Peyer's patch (tissue), 4 donors: Measurements from ENCODE around the gene ELF2.

ENCODE experiments used
- CTCF ChIP-seq, 6 experiments: fragments of 450-650 bp in 4 of 6; fragments of 200-600 bp in 2 of 6; sonication (generic) in 1 of 6; IDR thresholded peaks; one replicate each; pipeline ENCODE4 v1.5.1; 2017 to 2019; ENCODE audit warnings: antibody characterized with exemption in 6 of 6, mild to moderate bottlenecking in 3 of 6, moderate library complexity in 1 of 6
- POLR2A ChIP-seq, 2 donors: fragments of 450-650 bp; IDR thresholded peaks; one replicate each; pipeline ENCODE4 v1.5.1; 2017; ENCODE audit warnings: antibody characterized with exemption in 2 of 2, mild to moderate bottlenecking in 2 of 2, moderate library complexity in 2 of 2

- TF ChIP-seq CTCF (IDR thresholded peaks at IDR 0.05) = no peak
- no peak for TF ChIP-seq POLR2A (IDR thresholded peaks at IDR 0.05)
Observed at GRCh38 chr4:139223682-139224317, 46.8 kb upstream of the ELF2 start.
